Tibial nerve (tissue), 4 donors: Measurements from ENCODE around the gene SLC6A6. TPM values are rescaled to one million over a fixed set of nuclear protein-coding genes. Genes with fewer than 3 reads are reported as not detected.

Source experiments
- DNase-seq, 2 donors: peaks; one replicate each; pipeline ENCODE4 v3.0.0-alpha.2; 2019; ENCODE audit warnings: low spot score in 2 of 2
- H3K27ac ChIP-seq, 4 donors: fragments of 200-600 bp; sonication (generic) in 3 of 4; one replicate each; pipeline ENCODE4 v1.5.1; 2017 to 2019; ENCODE audit warnings: mild to moderate bottlenecking in 1 of 4
- H3K27me3 ChIP-seq, 2 donors: fragments of 200-600 bp; sonication (generic) in 1 of 2; one replicate each; pipeline versions ENCODE4 v1.5.1 to v1.6.0; 2017 to 2019
- H3K36me3 ChIP-seq, 3 donors: fragments of 200-600 bp; sonication (generic); one replicate each; pipeline ENCODE4 v1.5.1; 2018 to 2019
- H3K4me1 ChIP-seq, 4 donors: fragments of 200-600 bp; sonication (generic) in 3 of 4; one replicate each; pipeline ENCODE4 v1.5.1; 2017 to 2019
- H3K4me3 ChIP-seq, 4 donors: fragments of 200-600 bp; sonication (generic) in 3 of 4; one replicate each; pipeline ENCODE4 v1.5.1; 2017 to 2019; ENCODE audit warnings: mild to moderate bottlenecking in 1 of 4, moderate library complexity in 1 of 4
- H3K9me3 ChIP-seq, 4 donors: fragments of 200-600 bp; sonication (generic) in 3 of 4; one replicate each; pipeline ENCODE4 v1.5.1; 2017 to 2019
- EP300 ChIP-seq, 2 donors: sonication (generic); formaldehyde crosslinking; IDR thresholded peaks; one replicate each; pipeline ENCODE4 v1.6.1; 2017; ENCODE audit warnings: antibody characterized with exemption in 2 of 2, mild to moderate bottlenecking in 1 of 2
- POLR2A ChIP-seq, 2 donors: fragments of 450-650 bp; IDR thresholded peaks; one replicate each; pipeline ENCODE4 v1.6.1; 2017; ENCODE audit warnings: antibody characterized with exemption in 2 of 2, mild to moderate bottlenecking in 2 of 2, moderate library complexity in 2 of 2
- WGBS, 2 donors: methylation state at CpG; one replicate each; pipeline ENCODE4 v1.1.5; 2018; 5-methylcytosine and 5-hydroxymethylcytosine counted together
- total RNA-seq, 4 donors: library from RNA; depleted of rRNA; stranded (reverse); fragments of >200 nt; gene quantifications; one replicate each; pipeline ENCODE4 v1.1.0, GENCODE V29; 2016
- TF ChIP-seq, protein P1 (sequence below), 5 experiments: fragments of 200-600 bp in 3 of 5; fragments of 450-650 bp in 2 of 5; sonication (generic) in 3 of 5; IDR thresholded peaks; one replicate each; pipeline ENCODE4 v1.5.1; 2016 to 2019; ENCODE audit warnings: antibody characterized with exemption in 5 of 5, mild to moderate bottlenecking in 3 of 5, moderate library complexity in 2 of 5

The SLC6A6 gene
- total RNA-seq, 4 donors from 2014 or later: 11.8 to 24.9 (median 13.5) TPM

DNA sequence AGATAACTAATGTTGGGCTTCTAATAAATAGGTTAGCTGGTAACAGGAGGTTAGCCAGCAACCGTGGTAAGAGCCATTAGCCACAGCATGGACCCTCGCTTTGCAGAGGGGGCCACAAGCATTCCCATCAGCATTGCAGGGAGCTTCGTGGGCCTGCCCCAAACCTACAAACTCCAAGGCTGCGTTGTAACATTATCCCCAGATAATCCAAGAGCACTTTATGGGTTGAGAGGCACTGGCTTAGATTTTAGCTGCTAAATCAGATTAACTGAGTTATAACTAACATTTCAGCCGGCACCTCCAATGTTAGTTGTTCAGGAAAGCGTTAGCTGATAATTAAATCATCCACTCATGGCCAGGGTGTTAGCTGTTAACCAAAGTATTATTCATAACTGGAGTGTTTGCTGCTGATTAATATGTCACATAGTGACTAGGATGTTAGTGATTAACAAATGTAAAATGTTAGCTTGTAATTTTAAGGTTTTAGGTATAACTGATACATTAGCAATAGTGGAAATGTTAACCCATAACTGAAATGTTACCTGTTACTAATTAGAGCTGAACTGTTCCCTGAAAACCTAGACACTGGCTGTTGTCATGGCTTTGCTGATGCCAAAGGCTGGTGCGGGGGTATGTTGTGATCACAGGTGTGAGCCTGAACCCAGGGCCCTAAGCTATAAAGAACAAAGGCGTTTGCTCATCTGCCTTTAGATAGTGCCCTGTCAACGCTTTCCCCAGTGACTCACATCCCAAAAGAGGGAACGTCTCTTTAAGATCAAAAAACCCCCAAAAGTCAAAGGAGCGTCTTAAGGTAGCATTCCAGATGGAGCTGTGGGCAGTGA, 56.2 kb downstream of the SLC6A6 start:
- WGBS, 2 donors: 73 to 83% methylated on average over 11 of the region's 11 CpGs
- Histone ChIP-seq H3K27ac (no peak overlapping the region), H3K36me3 (peaks cover 0 to 7% (median 0%) of the 10 kb centered on the region in 3 donors), H3K4me1 (peaks cover 0 to 22% (median 0%) of the 10 kb centered on the region in 4 donors), H3K27me3 (no peaks in the 10 kb centered on the region), H3K4me3 (no peak overlapping the region), H3K9me3 (no peaks in the 10 kb centered on the region)
- no peak for DNase-seq
- TF ChIP-seq, protein P1, sequence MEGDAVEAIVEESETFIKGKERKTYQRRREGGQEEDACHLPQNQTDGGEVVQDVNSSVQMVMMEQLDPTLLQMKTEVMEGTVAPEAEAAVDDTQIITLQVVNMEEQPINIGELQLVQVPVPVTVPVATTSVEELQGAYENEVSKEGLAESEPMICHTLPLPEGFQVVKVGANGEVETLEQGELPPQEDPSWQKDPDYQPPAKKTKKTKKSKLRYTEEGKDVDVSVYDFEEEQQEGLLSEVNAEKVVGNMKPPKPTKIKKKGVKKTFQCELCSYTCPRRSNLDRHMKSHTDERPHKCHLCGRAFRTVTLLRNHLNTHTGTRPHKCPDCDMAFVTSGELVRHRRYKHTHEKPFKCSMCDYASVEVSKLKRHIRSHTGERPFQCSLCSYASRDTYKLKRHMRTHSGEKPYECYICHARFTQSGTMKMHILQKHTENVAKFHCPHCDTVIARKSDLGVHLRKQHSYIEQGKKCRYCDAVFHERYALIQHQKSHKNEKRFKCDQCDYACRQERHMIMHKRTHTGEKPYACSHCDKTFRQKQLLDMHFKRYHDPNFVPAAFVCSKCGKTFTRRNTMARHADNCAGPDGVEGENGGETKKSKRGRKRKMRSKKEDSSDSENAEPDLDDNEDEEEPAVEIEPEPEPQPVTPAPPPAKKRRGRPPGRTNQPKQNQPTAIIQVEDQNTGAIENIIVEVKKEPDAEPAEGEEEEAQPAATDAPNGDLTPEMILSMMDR (IDR thresholded peaks at IDR 0.05): no peak
- TF ChIP-seq EP300 (IDR thresholded peaks at IDR 0.05) (no peak), POLR2A (IDR thresholded peaks at IDR 0.05) (no peak)

DNA sequence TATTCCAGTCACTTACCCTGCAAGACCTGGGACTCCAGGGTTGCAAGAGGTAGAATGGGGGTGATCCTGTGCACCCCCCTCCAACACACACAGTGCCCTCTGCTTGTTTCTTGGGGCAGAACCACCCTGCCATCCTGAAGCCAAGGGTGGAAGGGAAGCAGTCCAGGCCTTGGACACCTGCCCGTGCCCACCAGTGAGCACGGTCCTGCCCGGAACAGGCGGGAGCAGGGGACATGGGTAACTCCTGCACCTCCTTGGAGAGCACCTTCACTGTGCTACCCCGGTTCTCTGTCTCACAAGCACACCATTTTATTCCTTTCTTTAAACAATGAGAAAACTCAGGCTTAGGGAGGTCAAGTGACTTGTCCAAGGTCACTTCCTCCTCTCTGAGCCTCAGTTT, 57.0 kb downstream of the SLC6A6 start:
- 89 to 92% methylated on average over 5 of the region's 5 CpGs for WGBS, 2 donors

DNA sequence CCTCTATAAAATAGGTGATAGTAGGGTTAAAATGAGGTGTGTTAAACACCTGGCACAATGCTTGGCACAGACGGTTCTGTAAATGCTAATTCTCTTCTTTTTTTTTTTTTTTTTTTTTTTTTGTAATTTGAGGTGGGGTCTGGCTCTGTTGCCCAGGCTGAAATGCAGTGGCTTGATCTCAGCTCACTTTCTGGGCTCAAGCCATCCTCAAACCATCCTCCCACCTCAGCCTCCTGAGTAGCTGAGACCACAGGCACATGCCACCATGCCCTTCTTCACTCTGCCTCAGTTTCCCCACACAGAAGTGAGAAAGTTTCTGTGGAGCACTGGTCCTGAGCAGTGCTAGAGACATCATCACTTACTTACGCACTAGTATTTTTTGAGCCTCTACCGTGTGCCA, 57.4 kb downstream of the SLC6A6 start:
- no peak overlapping the region for H3K4me3 ChIP-seq
- H3K36me3 ChIP-seq: peaks cover 0 to 17% (median 0%) of the 10 kb centered on the region in 3 donors
- DNase-seq: no peak
- TF ChIP-seq POLR2A (IDR thresholded peaks at IDR 0.05) (no peak), EP300 (IDR thresholded peaks at IDR 0.05) (no peak)
- TF ChIP-seq, protein P1 (IDR thresholded peaks at IDR 0.05): no peak
- peaks cover 0 to 14% (median 0%) of the 10 kb centered on the region in 4 donors for H3K4me1 ChIP-seq
- no peaks in the 10 kb centered on the region for H3K9me3 ChIP-seq
- no peaks in the 10 kb centered on the region for H3K27me3 ChIP-seq
- WGBS, 2 donors: 43 to 85% methylated on average over 3 of the region's 3 CpGs
- H3K27ac ChIP-seq: no peak overlapping the region

More for the DNA sequence above, 57.0 kb downstream of the SLC6A6 start:
- no peak overlapping the region for H3K4me3 ChIP-seq
- peaks cover 0 to 16% (median 0%) of the 10 kb centered on the region in 4 donors for H3K4me1 ChIP-seq
- no peak overlapping the region for H3K27ac ChIP-seq
- no peak for DNase-seq
- no peaks in the 10 kb centered on the region for H3K27me3 ChIP-seq
- H3K36me3 ChIP-seq: peaks cover 0 to 14% (median 0%) of the 10 kb centered on the region in 3 donors
- no peaks in the 10 kb centered on the region for H3K9me3 ChIP-seq
- TF ChIP-seq, protein P1 (IDR thresholded peaks at IDR 0.05): no peak
- TF ChIP-seq EP300 (IDR thresholded peaks at IDR 0.05) (no peak), POLR2A (IDR thresholded peaks at IDR 0.05) (no peak)

- H3K4me1 ChIP-seq: peaks cover 0 to 14% (median 0%) of the 10 kb centered on the region in 4 donors
- peaks cover 0 to 17% (median 0%) of the 10 kb centered on the region in 3 donors for H3K36me3 ChIP-seq
- H3K27me3 ChIP-seq: no peaks in the 10 kb centered on the region
- no peaks in the 10 kb centered on the region for H3K9me3 ChIP-seq
- peak overlapping the region in 2 of 4 donors; percentile 4 to 16 for H3K27ac ChIP-seq
- peak; percentile 36 to 51 for DNase-seq
- H3K4me3 ChIP-seq: no peak overlapping the region
- TF ChIP-seq EP300 (IDR thresholded peaks at IDR 0.05) (peak in 1 of 2 donors; percentile 62), POLR2A (IDR thresholded peaks at IDR 0.05) (no peak)
- TF ChIP-seq, protein P1 (IDR thresholded peaks at IDR 0.05): no peak
- WGBS, 2 donors: 24 to 32% methylated on average over 5 to 9 of the region's 9 CpGs
Observed at GRCh38 chr3:14460342-14461005, 58.1 kb downstream of the SLC6A6 start.
